DOHH2 (cell line): ENCODE measurements around the gene TXN.

Experiments
- H3F3A ChIP-seq: fragments of 200-600 bp; sonication (generic), shearing (Covaris generic); 2 replicates; pipeline ENCODE4 v1.6.0; 2016; ENCODE audit warnings: antibody characterized with exemption, mild to moderate bottlenecking; ENCODE audit not compliant: control insufficient read depth, insufficient read depth
- H3K27ac ChIP-seq: fragments of 200-600 bp; sonication (generic); 2 replicates; pipeline ENCODE4 v1.5.1; 2014; ENCODE audit warnings: low read depth, mild to moderate bottlenecking, low read length, moderate library complexity
- H3K27me3 ChIP-seq: fragments of 200-600 bp; sonication (generic); 2 replicates; pipeline ENCODE4 v1.6.1; 2014; ENCODE audit warnings: mild to moderate bottlenecking, low read length, mixed read lengths; ENCODE audit not compliant: control insufficient read depth
- H3K36me3 ChIP-seq: fragments of 200-600 bp; sonication (generic); 2 replicates; pipeline ENCODE4 v1.6.1; 2014; ENCODE audit warnings: mild to moderate bottlenecking, low read length, moderate library complexity, mixed read lengths; ENCODE audit not compliant: control insufficient read depth
- H3K4me1 ChIP-seq: fragments of 200-600 bp; sonication (generic); 2 replicates; pipeline ENCODE4 v1.6.1; 2014; ENCODE audit warnings: mild to moderate bottlenecking, low read length, mixed read lengths; ENCODE audit not compliant: control insufficient read depth
- H3K4me2 ChIP-seq: fragments of 200-600 bp; sonication (generic); 2 replicates; pipeline ENCODE4 v1.6.0; 2014; ENCODE audit warnings: mild to moderate bottlenecking, low read length, moderate library complexity
- H3K4me3 ChIP-seq: fragments of 200-600 bp; sonication (generic); 2 replicates; pipeline ENCODE4 v1.5.1; 2014; ENCODE audit warnings: mild to moderate bottlenecking, low read length, mixed read lengths
- H3K79me2 ChIP-seq: fragments of 200-600 bp; sonication (generic); 2 replicates; pipeline ENCODE4 v1.6.1; 2014; ENCODE audit warnings: mild to moderate bottlenecking, low read length, mixed read lengths; ENCODE audit not compliant: control insufficient read depth
- H3K9me2 ChIP-seq: fragments of 200-600 bp; sonication (generic); replicated peaks from 2 replicates; pipeline ENCODE4 v1.6.1; 2014; ENCODE audit warnings: mild to moderate bottlenecking, low read length, mixed read lengths; ENCODE audit not compliant: control insufficient read depth
- H3K9me3 ChIP-seq: fragments of 200-600 bp; sonication (generic); 2 replicates; pipeline ENCODE4 v1.6.1; 2014; ENCODE audit warnings: antibody characterized with exemption, low read length, mixed read lengths; ENCODE audit not compliant: control insufficient read depth, insufficient read depth
- H4K20me1 ChIP-seq: fragments of 200-600 bp; sonication (generic); 2 replicates; pipeline ENCODE4 v1.6.0; 2014; ENCODE audit warnings: low read depth, mild to moderate bottlenecking, antibody characterized with exemption, low read length, moderate library complexity; ENCODE audit not compliant: control insufficient read depth, insufficient read depth
- EZH2phosphoT487 ChIP-seq: fragments of 200-600 bp; sonication (generic); IDR thresholded peaks from 2 replicates; pipeline ENCODE4 v1.6.1; 2017; ENCODE audit warnings: borderline replicate concordance, mild to moderate bottlenecking, antibody characterized with exemption, low read length, moderate library complexity, mixed read lengths
- TF ChIP-seq, protein P1 (sequence below): fragments of 200-600 bp; sonication (generic); IDR thresholded peaks from one replicate; pipeline ENCODE4 v1.5.1; 2014; ENCODE audit warnings: antibody characterized with exemption, mild to moderate bottlenecking, low read depth, low read length; ENCODE audit not compliant: poor library complexity, severe bottlenecking

TXN gene

DNA sequence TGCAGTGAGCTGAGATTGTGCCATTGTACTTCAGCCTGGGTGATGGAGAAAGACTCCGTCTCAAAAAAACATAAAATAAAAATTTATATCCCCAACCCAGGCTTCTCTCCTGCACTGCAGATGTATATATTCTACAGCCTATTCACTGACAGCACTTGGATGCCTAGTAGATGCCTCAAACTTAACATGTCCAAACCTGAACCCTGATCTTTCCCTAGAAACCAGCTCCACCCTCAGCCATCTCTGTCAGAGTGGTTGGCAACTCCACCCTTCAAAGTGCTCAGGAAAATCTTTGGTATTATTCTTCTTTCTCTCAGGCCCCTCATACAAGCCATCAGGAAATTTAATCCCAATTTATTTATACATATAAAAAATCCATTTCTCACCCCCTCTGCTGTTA, 36.9 kb upstream of the TXN start:
- H3K4me2 ChIP-seq = no peak overlapping the region
- no peaks in the 10 kb centered on the region for H3K4me1 ChIP-seq
- H3F3A ChIP-seq = no peaks in the 10 kb centered on the region
- H4K20me1 ChIP-seq = no peaks in the 10 kb centered on the region
- H3K27ac ChIP-seq = no peak overlapping the region
- H3K36me3 ChIP-seq = no peaks in the 10 kb centered on the region
- H3K9me2 ChIP-seq = no peaks in the 10 kb centered on the region
- TF ChIP-seq EZH2phosphoT487 = no peak
- TF ChIP-seq, protein P1, sequence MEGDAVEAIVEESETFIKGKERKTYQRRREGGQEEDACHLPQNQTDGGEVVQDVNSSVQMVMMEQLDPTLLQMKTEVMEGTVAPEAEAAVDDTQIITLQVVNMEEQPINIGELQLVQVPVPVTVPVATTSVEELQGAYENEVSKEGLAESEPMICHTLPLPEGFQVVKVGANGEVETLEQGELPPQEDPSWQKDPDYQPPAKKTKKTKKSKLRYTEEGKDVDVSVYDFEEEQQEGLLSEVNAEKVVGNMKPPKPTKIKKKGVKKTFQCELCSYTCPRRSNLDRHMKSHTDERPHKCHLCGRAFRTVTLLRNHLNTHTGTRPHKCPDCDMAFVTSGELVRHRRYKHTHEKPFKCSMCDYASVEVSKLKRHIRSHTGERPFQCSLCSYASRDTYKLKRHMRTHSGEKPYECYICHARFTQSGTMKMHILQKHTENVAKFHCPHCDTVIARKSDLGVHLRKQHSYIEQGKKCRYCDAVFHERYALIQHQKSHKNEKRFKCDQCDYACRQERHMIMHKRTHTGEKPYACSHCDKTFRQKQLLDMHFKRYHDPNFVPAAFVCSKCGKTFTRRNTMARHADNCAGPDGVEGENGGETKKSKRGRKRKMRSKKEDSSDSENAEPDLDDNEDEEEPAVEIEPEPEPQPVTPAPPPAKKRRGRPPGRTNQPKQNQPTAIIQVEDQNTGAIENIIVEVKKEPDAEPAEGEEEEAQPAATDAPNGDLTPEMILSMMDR = no peak
- 0 out of 2 replicates have a peak, but pooled peaks cover 2% of the 10 kb centered on the region for H3K27me3 ChIP-seq
- no peak overlapping the region for H3K4me3 ChIP-seq
- no peaks in the 10 kb centered on the region for H3K9me3 ChIP-seq
- no peaks in the 10 kb centered on the region for H3K79me2 ChIP-seq

DNA sequence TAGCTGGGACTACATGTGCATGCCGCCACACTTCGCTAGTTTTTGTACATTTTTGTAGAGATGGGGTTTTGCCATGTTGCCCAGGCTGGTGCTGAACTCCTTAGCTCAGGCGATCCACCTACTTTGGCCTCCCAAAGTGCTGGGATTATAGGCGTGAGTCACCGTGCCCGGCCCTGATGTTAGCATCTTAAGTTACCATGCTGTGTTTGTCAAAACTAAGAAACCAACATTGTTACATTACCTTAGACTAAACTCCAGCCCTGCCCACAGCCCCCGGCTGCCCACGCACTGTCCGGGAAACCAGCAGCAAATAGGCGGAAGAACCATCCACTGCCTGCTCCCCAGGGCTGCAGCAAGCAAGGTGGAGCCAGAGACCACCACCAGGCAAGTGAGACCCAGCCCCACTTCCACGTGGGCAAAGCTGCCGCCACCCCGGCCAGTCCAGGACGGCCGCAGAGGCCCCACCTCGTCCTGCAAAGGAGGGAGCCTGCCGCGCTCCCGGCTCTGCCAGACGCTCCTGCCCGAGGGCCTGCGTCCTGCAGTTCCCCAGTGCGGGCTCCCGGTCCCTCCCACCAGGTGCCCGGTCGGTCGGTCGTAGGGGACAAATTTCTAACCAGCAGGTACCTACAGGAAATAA, 35.7 kb upstream of the TXN start:
- no peaks in the 10 kb centered on the region for H3K9me2 ChIP-seq
- no peak for TF ChIP-seq EZH2phosphoT487
- no peak overlapping the region for H3K4me3 ChIP-seq
- no peaks in the 10 kb centered on the region for H3K79me2 ChIP-seq
- H3K4me2 ChIP-seq = no peak overlapping the region
- no peaks in the 10 kb centered on the region for H3K36me3 ChIP-seq
- H3K27ac ChIP-seq = no peak overlapping the region
- no peaks in the 10 kb centered on the region for H3K4me1 ChIP-seq
- no peaks in the 10 kb centered on the region for H3K9me3 ChIP-seq
- no peaks in the 10 kb centered on the region for H3F3A ChIP-seq
- no peaks in the 10 kb centered on the region for H4K20me1 ChIP-seq
- no peaks in the 10 kb centered on the region for H3K27me3 ChIP-seq

DNA sequence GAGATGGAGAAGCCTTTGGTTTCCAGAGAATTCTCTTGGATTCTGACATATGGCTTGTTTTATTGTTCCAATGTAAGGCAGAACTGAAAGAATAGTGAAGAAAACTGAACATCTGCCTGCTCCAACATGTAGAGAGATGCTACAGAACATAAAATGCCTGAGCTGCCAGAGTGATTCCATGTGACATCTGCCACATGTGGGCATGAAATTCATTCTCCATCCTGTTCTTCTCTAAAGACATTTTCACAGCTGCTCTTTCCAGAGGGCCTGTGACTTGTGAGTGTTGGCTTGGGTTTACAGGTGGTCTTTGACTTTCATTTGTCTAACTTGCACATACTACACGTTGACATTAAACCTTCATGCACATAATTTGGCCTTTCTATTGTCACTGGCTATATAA, 33.7 kb upstream of the TXN start:
- no peaks in the 10 kb centered on the region for H3K36me3 ChIP-seq
- no peak overlapping the region for H3K4me3 ChIP-seq
- no peaks in the 10 kb centered on the region for H3K79me2 ChIP-seq
- H3F3A ChIP-seq = no peaks in the 10 kb centered on the region
- no peak overlapping the region for H3K4me2 ChIP-seq
- H3K27me3 ChIP-seq = no peaks in the 10 kb centered on the region
- no peak overlapping the region for H3K27ac ChIP-seq
- H3K9me3 ChIP-seq = no peaks in the 10 kb centered on the region
- no peaks in the 10 kb centered on the region for H3K9me2 ChIP-seq
- TF ChIP-seq, protein P1 = no peak
- no peak for TF ChIP-seq EZH2phosphoT487
- no peaks in the 10 kb centered on the region for H3K4me1 ChIP-seq
- no peaks in the 10 kb centered on the region for H4K20me1 ChIP-seq

DNA sequence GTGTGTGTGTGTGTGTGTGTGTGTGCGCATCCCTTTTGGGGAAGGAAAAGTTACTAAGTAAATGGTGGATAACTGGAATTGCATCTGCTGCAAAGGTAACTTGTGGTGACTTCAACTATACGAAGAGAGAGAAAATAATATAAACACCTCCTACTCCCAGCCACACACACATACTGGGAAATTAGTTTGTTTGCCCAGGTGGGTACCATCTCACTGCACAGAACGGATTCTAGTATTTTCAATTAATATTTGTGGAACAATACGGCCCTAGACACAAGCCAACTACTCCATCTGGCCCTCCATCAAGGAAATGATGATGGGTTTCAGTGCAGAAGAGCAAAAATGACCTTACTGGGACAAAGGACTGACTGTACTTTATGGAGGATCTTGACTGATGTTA, 32.2 kb upstream of the TXN start:
- Histone ChIP-seq H3K9me2 (no peaks in the 10 kb centered on the region), H3K4me1 (no peaks in the 10 kb centered on the region), H3K4me2 (no peak overlapping the region), H3K79me2 (no peaks in the 10 kb centered on the region), H3K4me3 (no peak overlapping the region), H3F3A (no peaks in the 10 kb centered on the region), H4K20me1 (no peaks in the 10 kb centered on the region), H3K36me3 (no peaks in the 10 kb centered on the region), H3K9me3 (no peaks in the 10 kb centered on the region), H3K27ac (no peak overlapping the region), H3K27me3 (no peaks in the 10 kb centered on the region)
- TF ChIP-seq, protein P1 = no peak
- TF ChIP-seq EZH2phosphoT487 = no peak
